GM10266 (cell line): ENCODE results near the gene PSMD1.

Experiments used
- DNase-seq: peaks from one replicate; pipeline ENCODE4 v3.0.0; 2012; ENCODE audit errors: extremely low spot score
- CTCF ChIP-seq: IDR thresholded peaks from 2 replicates; pipeline ENCODE4 v1.5.1; 2012; ENCODE audit warnings: mild to moderate bottlenecking, low read depth; ENCODE audit not compliant: control insufficient read depth, insufficient read depth; ENCODE audit errors: missing control alignments

Gene PSMD1

GRCh38 chr2:231203087-231203486 lies 146.4 kb downstream of the PSMD1 start:
- TF ChIP-seq CTCF: no peak
- DNase-seq: no peak

- DNase-seq: no peak
- no peak for TF ChIP-seq CTCF
Observed at GRCh38 chr2:231204146-231204545, 147.5 kb downstream of the PSMD1 start.

GRCh38 chr2:231204581-231204980 lies 147.9 kb downstream of the PSMD1 start:
- TF ChIP-seq CTCF: no peak
- no peak for DNase-seq

GRCh38 chr2:231207734-231208133 lies 151.1 kb downstream of the PSMD1 start:
- TF ChIP-seq CTCF: no peak
- DNase-seq: no peak

- DNase-seq: no peak
- TF ChIP-seq CTCF: no peak
Observed at GRCh38 chr2:231210782-231211181, 154.1 kb downstream of the PSMD1 start.

GRCh38 chr2:231211486-231211885 lies 154.8 kb downstream of the PSMD1 start:
- no peak for DNase-seq
- TF ChIP-seq CTCF: no peak

- no peak for DNase-seq
- no peak for TF ChIP-seq CTCF
Observed at GRCh38 chr2:231212329-231212845, 155.7 kb downstream of the PSMD1 start.
